HL-60 (cell line): ENCODE measurements around the gene FKRP.
A peak's percentile ranks its signal among the peaks of the same experiment; 100 is the strongest.

Experiments
- DNase-seq, 2 experiments: peaks; one replicate each; pipeline ENCODE4 v3.0.0-alpha.2; 2010 to 2020; ENCODE audit warnings: low read depth in 1 of 2, low spot score in 1 of 2
- H3K27ac ChIP-seq: fragments of 250-450 bp; sonication (Bioruptor Pico); replicated peaks from 2 replicates; pipeline ENCODE4 v1.5.1; 2020; ENCODE audit warnings: mild to moderate bottlenecking, moderate library complexity
- H3K27me3 ChIP-seq: fragments of 250-450 bp; sonication (Bioruptor Pico); 2 replicates; pipeline ENCODE4 v1.5.1; 2021; ENCODE audit warnings: mild to moderate bottlenecking, moderate library complexity; ENCODE audit not compliant: insufficient read depth, poor library complexity, severe bottlenecking
- H3K4me3 ChIP-seq: replicated peaks from 2 replicates; pipeline ENCODE4 v1.5.1; 2011; ENCODE audit warnings: mild to moderate bottlenecking, control low read depth, low read length; ENCODE audit not compliant: insufficient read depth
- GABPA ChIP-seq: IDR thresholded peaks from 2 replicates; pipeline ENCODE4 v1.6.1; 2012; ENCODE audit warnings: low read depth
- POLR2AphosphoS5 ChIP-seq: IDR thresholded peaks from 2 replicates; pipeline ENCODE4 v1.6.1; 2012; ENCODE audit warnings: low read depth
- SPI1 ChIP-seq: IDR thresholded peaks from 2 replicates; pipeline ENCODE4 v1.6.1; 2012; ENCODE audit warnings: low read depth, mild to moderate bottlenecking, borderline replicate concordance
- TF ChIP-seq, protein P1 (sequence below): IDR thresholded peaks from 2 replicates; pipeline ENCODE4 v1.6.1; 2012; ENCODE audit warnings: low read depth; ENCODE audit not compliant: insufficient replicate concordance
- TF ChIP-seq, protein P2 (sequence below): IDR thresholded peaks from one replicate; pipeline ENCODE4 v1.5.1; 2011; ENCODE audit warnings: low read length, control low read depth, inconsistent platforms; ENCODE audit not compliant: insufficient read depth

Gene FKRP

DNA sequence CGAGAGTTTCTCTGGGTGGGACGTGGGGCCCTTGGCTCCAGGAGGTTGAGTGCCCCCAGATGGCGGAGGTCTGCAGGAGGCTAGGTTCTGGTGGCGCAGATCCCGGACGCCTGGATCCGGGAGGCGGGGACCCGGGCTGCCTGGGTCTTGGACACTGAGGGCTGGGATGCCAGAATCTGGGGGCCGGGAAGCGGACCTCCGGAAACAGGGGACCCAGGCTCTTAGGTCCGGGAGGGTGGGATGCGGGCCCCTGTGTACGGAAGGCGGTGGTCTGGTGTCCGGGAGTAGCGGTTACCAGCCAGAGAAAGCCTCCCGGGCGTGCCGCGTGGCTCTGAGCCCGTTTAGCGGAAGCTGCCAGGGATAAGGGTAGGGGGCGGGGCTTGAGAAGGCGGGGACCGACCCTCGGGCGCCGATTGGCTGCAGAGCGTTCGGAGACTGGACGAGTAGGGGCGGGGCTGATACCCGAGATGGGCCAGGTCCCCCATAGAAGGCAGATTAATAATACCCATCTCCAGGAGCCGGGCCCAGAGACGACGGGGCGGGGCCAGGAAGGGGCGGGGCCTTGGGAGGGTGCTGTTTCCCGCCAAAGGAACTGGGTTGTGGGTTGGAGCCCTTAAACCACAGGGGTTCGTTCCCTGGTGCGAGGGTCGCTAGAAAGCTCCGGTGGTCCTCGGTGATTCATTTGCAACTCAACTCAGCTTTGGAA is 42.6 kb downstream of the FKRP start, which contains the start of gene SLC1A5:
TSS of gene SLC1A5 (minus strand) at position 333 of the 706 bp plus-strand sequence. CDS start 629 bp downstream, outside the sequence.
- H3K4me3 ChIP-seq = peak within 1 kb of the TSS; percentile 88
- no peaks in the 10 kb centered on the region for H3K27me3 ChIP-seq
- TF ChIP-seq GABPA (no peak), POLR2AphosphoS5 (peak; percentile 99)
- TF ChIP-seq, protein P1, sequence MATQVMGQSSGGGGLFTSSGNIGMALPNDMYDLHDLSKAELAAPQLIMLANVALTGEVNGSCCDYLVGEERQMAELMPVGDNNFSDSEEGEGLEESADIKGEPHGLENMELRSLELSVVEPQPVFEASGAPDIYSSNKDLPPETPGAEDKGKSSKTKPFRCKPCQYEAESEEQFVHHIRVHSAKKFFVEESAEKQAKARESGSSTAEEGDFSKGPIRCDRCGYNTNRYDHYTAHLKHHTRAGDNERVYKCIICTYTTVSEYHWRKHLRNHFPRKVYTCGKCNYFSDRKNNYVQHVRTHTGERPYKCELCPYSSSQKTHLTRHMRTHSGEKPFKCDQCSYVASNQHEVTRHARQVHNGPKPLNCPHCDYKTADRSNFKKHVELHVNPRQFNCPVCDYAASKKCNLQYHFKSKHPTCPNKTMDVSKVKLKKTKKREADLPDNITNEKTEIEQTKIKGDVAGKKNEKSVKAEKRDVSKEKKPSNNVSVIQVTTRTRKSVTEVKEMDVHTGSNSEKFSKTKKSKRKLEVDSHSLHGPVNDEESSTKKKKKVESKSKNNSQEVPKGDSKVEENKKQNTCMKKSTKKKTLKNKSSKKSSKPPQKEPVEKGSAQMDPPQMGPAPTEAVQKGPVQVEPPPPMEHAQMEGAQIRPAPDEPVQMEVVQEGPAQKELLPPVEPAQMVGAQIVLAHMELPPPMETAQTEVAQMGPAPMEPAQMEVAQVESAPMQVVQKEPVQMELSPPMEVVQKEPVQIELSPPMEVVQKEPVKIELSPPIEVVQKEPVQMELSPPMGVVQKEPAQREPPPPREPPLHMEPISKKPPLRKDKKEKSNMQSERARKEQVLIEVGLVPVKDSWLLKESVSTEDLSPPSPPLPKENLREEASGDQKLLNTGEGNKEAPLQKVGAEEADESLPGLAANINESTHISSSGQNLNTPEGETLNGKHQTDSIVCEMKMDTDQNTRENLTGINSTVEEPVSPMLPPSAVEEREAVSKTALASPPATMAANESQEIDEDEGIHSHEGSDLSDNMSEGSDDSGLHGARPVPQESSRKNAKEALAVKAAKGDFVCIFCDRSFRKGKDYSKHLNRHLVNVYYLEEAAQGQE = peak; percentile 83
- peak; percentile 96 to 98 for DNase-seq
- H3K27ac ChIP-seq = peak within 1 kb of the TSS; percentile 96

DNA sequence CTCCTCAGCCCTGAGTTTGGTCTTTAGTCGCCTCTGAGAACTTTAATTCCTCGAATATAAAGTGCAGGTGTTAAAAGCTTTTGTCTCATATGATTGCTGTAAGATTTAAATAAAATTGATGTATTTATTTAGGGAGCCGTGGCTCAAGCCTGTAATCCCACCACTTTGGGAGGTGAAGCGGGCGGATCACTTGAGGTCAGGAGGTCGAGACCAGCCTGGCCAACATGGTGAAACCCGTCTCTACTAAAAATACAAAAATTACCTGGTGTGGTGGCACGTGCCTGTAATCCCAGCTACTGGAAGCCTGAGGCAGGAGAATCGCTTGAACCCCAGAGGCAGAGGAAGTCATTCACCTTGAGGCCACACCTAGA is 43.1 kb downstream of the FKRP start:
- Histone ChIP-seq H3K27ac (peak overlapping the region; percentile 43), H3K27me3 (no peaks in the 10 kb centered on the region), H3K4me3 (no peak overlapping the region)
- TF ChIP-seq, protein P1 = no peak
- no peak for DNase-seq

DNA sequence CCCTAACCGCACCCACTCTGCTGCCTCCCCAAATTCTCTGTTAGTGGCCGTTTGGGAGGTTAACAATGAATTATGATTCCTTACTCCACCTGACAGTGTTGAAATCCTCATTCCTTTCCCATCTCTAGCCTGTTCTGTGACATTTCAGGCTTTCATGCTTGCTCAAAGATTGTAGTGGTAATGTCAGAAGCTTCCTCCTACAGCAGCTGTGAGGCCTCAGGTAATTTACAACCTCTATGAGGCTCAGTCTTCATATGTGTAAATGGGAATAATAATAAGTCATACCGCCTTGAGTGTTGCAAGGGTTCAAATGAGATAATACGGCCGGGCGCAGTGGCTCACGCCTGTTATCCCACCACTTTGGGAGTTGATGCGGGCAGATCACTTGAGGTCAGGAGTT is 43.5 kb downstream of the FKRP start:
- Histone ChIP-seq H3K27ac (no peak overlapping the region), H3K4me3 (no peak overlapping the region), H3K27me3 (no peaks in the 10 kb centered on the region)
- no peak for TF ChIP-seq POLR2AphosphoS5
- TF ChIP-seq GABPA = no peak
- TF ChIP-seq, protein P2, sequence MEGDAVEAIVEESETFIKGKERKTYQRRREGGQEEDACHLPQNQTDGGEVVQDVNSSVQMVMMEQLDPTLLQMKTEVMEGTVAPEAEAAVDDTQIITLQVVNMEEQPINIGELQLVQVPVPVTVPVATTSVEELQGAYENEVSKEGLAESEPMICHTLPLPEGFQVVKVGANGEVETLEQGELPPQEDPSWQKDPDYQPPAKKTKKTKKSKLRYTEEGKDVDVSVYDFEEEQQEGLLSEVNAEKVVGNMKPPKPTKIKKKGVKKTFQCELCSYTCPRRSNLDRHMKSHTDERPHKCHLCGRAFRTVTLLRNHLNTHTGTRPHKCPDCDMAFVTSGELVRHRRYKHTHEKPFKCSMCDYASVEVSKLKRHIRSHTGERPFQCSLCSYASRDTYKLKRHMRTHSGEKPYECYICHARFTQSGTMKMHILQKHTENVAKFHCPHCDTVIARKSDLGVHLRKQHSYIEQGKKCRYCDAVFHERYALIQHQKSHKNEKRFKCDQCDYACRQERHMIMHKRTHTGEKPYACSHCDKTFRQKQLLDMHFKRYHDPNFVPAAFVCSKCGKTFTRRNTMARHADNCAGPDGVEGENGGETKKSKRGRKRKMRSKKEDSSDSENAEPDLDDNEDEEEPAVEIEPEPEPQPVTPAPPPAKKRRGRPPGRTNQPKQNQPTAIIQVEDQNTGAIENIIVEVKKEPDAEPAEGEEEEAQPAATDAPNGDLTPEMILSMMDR = no peak
- no peak for TF ChIP-seq SPI1
- TF ChIP-seq, protein P1 = no peak
- DNase-seq = no peak

DNA sequence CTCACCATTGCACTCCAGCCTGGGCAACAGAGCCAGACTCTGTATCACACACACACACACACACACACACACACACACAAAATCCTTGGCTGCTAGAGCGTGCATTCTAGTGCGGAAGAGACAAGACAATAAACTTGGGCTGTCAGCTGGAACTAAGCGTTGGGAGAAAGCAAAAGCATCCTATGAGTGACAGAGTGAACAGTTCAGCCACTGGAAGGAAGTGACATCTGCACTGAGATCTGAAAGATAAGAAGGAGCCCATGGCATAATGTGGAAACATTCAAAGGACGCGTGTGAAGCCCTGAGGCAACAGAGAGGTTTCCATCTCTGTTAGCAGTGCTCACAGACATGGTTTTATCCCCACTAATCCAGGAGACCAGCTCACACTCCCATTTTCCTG is 46.1 kb downstream of the FKRP start:
- Histone ChIP-seq H3K27me3 (no peaks in the 10 kb centered on the region), H3K4me3 (no peak overlapping the region), H3K27ac (0 out of 2 replicates have a peak overlapping the region, but pooled peaks have one; percentile 13)
- DNase-seq = peak in 1 of 2 experiments; percentile 65
- peak; percentile 75; the same call in 1 of the 2 replicates for TF ChIP-seq SPI1
- TF ChIP-seq GABPA = no peak
